Measurements from ENCODE around the gene ITPR2. TPM values are rescaled to one million over a fixed set of nuclear protein-coding genes. Genes with fewer than 3 reads are reported as not detected.

The ITPR2 gene
- total RNA-seq, 1 experiment from 2014 or later: 4.0 TPM

DNA sequence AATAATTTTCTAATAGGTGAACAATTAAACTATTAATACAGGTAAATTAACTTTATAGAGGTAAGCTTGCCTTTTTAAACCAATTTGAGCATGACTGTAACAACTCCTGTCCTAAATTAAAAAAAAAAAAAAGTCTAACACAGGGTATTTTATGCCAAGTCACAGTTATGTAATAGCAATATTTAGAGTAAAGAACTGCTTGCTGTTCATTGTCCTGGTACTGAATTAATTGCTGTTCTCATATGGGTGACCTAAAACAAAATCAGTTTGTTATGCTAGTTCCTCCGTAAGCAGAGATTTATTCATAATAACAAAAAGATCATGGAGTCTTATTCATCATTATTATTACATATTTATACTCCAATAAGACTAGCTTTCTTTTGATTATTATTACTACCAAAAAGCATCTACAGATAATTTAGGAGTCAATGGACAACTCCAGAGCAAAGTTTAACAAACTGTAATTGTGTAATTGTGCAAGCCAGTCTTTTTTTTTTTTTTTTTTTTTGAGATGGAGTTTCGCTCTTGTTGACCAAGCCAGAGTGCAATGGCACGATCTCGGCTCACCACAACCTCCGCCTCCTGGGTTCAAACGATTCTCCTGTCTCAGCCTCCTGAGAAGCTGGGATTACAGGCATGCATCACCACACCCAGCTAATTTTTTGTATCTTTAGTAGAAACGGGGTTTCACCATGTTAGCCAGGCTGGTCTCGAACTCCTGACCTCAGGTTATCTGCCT is 98.3 kb downstream of the ITPR2 start:
- ChIA-PET CTCF (no interaction called here), POLR2A (ENCODE audit: unreplicated experiment) (no interaction called here)
- no peak for TF ChIP-seq CTCF (conservative IDR thresholded peaks at IDR 0.05; ENCODE audit: low read depth, low read length)
- no peak for TF ChIP-seq EZH2phosphoT487 (IDR thresholded peaks at IDR 0.05; ENCODE audit: borderline replicate concordance, low read length)
- no peak for TF ChIP-seq EZH2 (IDR thresholded peaks at IDR 0.05; ENCODE audit: low read length, unreplicated experiment)
- BruUV-seq (replicated peaks): no TSS peak
- ATAC-seq (no peak), DNase-seq (no peak)
- no peak overlapping the region for H3K9ac ChIP-seq (ENCODE audit: low read length)
- no peak overlapping the region for H3K27ac ChIP-seq (ENCODE audit: low read length)
- H3K9me3 ChIP-seq (ENCODE audit: low read length): no peaks in the 10 kb centered on the region
- H3K4me2 ChIP-seq (ENCODE audit: low read length): no peak overlapping the region
- H3K4me3 ChIP-seq (ENCODE audit: low read length): no peak overlapping the region
- H3F3A ChIP-seq (ENCODE audit: low read length, unreplicated experiment): no peaks in the 10 kb centered on the region
- no peaks in the 10 kb centered on the region for H3K27me3 ChIP-seq (ENCODE audit: low read length)
- no peaks in the 10 kb centered on the region for H4K20me1 ChIP-seq (ENCODE audit: low read length)
- H3K79me2 ChIP-seq (ENCODE audit: low read length): no peaks in the 10 kb centered on the region
- intact Hi-C loops (cut with micrococcal nuclease): no loop called here
- H3K9me2 ChIP-seq (replicated peaks; ENCODE audit: low read length): no peaks in the 10 kb centered on the region
- H3K36me3 ChIP-seq (ENCODE audit: low read depth, low read length): no peaks in the 10 kb centered on the region
- H3K4me1 ChIP-seq (ENCODE audit: insufficient read depth, low read length): peaks cover 12% of the 10 kb centered on the region
- no peak overlapping the region for H2AFZ ChIP-seq (ENCODE audit: low read length)

GRCh38 chr12:26732005-26732908 is 100.7 kb downstream of the ITPR2 start:
- ChIA-PET CTCF (interaction anchor here (0.6 kb wide), 1 partner anchor 101 kb away, joined by 3 read pairs; the partner anchor contains the start of gene ITPR2), POLR2A (ENCODE audit: unreplicated experiment) (no interaction called here)
- Histone ChIP-seq H3K4me2 (ENCODE audit: low read length) (no peak overlapping the region), H3K79me2 (ENCODE audit: low read length) (no peaks in the 10 kb centered on the region), H3K9ac (ENCODE audit: low read length) (no peak overlapping the region), H3K4me3 (ENCODE audit: low read length) (no peak overlapping the region), H4K20me1 (ENCODE audit: low read length) (no peaks in the 10 kb centered on the region), H3K36me3 (ENCODE audit: low read depth, low read length) (no peaks in the 10 kb centered on the region), H3F3A (ENCODE audit: low read length, unreplicated experiment) (no peaks in the 10 kb centered on the region), H3K4me1 (ENCODE audit: insufficient read depth, low read length) (peaks cover 7% of the 10 kb centered on the region), H3K27ac (ENCODE audit: low read length) (no peak overlapping the region), H3K9me3 (ENCODE audit: low read length) (no peaks in the 10 kb centered on the region), H3K9me2 (replicated peaks; ENCODE audit: low read length) (no peaks in the 10 kb centered on the region), H2AFZ (ENCODE audit: low read length) (no peak overlapping the region), H3K27me3 (ENCODE audit: low read length) (no peaks in the 10 kb centered on the region)
- BruUV-seq (replicated peaks): no TSS peak
- intact Hi-C loops (cut with micrococcal nuclease): no loop called here
- ATAC-seq (no peak), DNase-seq (no peak)
- no peak for TF ChIP-seq EZH2phosphoT487 (IDR thresholded peaks at IDR 0.05; ENCODE audit: borderline replicate concordance, low read length)
- no peak for TF ChIP-seq EZH2 (IDR thresholded peaks at IDR 0.05; ENCODE audit: low read length, unreplicated experiment)
- no peak for TF ChIP-seq CTCF (conservative IDR thresholded peaks at IDR 0.05; ENCODE audit: low read depth, low read length)

Data from PC-3 (cell line).